ENCODE results near the gene RAD17.
"Not testable (repeated sequence)": the region's sequence is repeated elsewhere in the genome, so short reads cannot be mapped to it uniquely, and the experiment has no call there.

GRCh38 chr5:69453487-69453886, 83.9 kb downstream of the RAD17 start:
- not testable (repeated sequence) for TF ChIP-seq CTCF (conservative IDR thresholded peaks at IDR 0.05; ENCODE audit: low read depth in 2 of 2); EZH2 (IDR thresholded peaks at IDR 0.05; ENCODE audit: low read depth, unreplicated experiment); POLR2AphosphoS5 (IDR thresholded peaks at IDR 0.05; ENCODE audit: low read depth)
